WTC11 (cell line): ENCODE measurements around the gene SIGLEC1.

ENCODE experiments used
- ATF1 ChIP-seq: sonication (generic); formaldehyde crosslinking; IDR thresholded peaks from 2 replicates; pipeline ENCODE4 v1.8.1; 2023; ENCODE audit warnings: mild to moderate bottlenecking, moderate library complexity, missing genetic modification reagents
- CREM ChIP-seq: sonication (generic); formaldehyde crosslinking; IDR thresholded peaks from 2 replicates; pipeline ENCODE4 v1.8.1; 2022; ENCODE audit warnings: mild to moderate bottlenecking, missing genetic modification reagents, moderate library complexity
- CTCF ChIP-seq: fragments of 200-600 bp; IDR thresholded peaks from 2 replicates; pipeline ENCODE4 v1.8.0; 2022; ENCODE audit warnings: antibody characterized with exemption
- KAT7 ChIP-seq: sonication (generic); formaldehyde crosslinking; IDR thresholded peaks from 2 replicates; pipeline ENCODE4 v1.8.1; 2023; ENCODE audit warnings: missing genetic modification reagents, mild to moderate bottlenecking, borderline replicate concordance
- TF ChIP-seq, protein P1 (sequence below): sonication (generic); formaldehyde crosslinking; IDR thresholded peaks from 2 replicates; pipeline ENCODE4 v1.8.1; 2022; ENCODE audit warnings: mild to moderate bottlenecking, missing genetic modification reagents, moderate library complexity, borderline replicate concordance
- TF ChIP-seq, protein P2 (sequence below): sonication (generic); formaldehyde crosslinking; IDR thresholded peaks from 2 replicates; pipeline ENCODE4 v1.8.1; 2022; ENCODE audit warnings: mild to moderate bottlenecking, moderate library complexity, missing genetic modification reagents

GRCh38 chr20:3706774-3707507 lies 5.5 kb downstream of the SIGLEC1 start:
- TF ChIP-seq ATF1 (CRISPR knock-in tag) (no peak), KAT7 (CRISPR knock-in tag) (no peak), CTCF (no peak), CREM (CRISPR knock-in tag) (no peak)
- TF ChIP-seq, protein P1, sequence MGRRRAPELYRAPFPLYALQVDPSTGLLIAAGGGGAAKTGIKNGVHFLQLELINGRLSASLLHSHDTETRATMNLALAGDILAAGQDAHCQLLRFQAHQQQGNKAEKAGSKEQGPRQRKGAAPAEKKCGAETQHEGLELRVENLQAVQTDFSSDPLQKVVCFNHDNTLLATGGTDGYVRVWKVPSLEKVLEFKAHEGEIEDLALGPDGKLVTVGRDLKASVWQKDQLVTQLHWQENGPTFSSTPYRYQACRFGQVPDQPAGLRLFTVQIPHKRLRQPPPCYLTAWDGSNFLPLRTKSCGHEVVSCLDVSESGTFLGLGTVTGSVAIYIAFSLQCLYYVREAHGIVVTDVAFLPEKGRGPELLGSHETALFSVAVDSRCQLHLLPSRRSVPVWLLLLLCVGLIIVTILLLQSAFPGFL (CRISPR knock-in tag), result no peak
- TF ChIP-seq, protein P2, sequence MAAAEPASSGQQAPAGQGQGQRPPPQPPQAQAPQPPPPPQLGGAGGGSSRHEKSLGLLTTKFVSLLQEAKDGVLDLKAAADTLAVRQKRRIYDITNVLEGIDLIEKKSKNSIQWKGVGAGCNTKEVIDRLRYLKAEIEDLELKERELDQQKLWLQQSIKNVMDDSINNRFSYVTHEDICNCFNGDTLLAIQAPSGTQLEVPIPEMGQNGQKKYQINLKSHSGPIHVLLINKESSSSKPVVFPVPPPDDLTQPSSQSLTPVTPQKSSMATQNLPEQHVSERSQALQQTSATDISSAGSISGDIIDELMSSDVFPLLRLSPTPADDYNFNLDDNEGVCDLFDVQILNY (CRISPR knock-in tag), result no peak
